Loucy (cell line): Measurements from ENCODE around the gene KRTAP2-4.
A peak's percentile ranks its signal among the peaks of the same experiment; 100 is the strongest.
"Not testable (repeated sequence)": the region's sequence is repeated elsewhere in the genome, so short reads cannot be mapped to it uniquely, and the experiment has no call there.

Experiments used
- H2AFZ ChIP-seq: fragments of 200-600 bp; sonication (generic); 2 replicates; pipeline ENCODE4 v1.6.0; 2016; ENCODE audit warnings: antibody characterized with exemption, mild to moderate bottlenecking, low read length, moderate library complexity
- H3F3A ChIP-seq: fragments of 200-600 bp; 2 replicates; pipeline ENCODE4 v1.6.0; 2016; ENCODE audit warnings: antibody characterized with exemption, low read depth, mild to moderate bottlenecking
- H3K27me3 ChIP-seq: fragments of 200-600 bp; sonication (generic); 2 replicates; pipeline ENCODE4 v1.6.1; 2014; ENCODE audit warnings: low read length, mild to moderate bottlenecking; ENCODE audit not compliant: insufficient read depth, poor library complexity, severe bottlenecking
- H3K36me3 ChIP-seq: fragments of 200-600 bp; sonication (generic); 2 replicates; pipeline ENCODE4 v1.6.1; 2016; ENCODE audit warnings: low read length; ENCODE audit not compliant: insufficient read depth
- H3K4me1 ChIP-seq: fragments of 200-600 bp; sonication (generic); 2 replicates; pipeline ENCODE4 v1.5.1; 2014; ENCODE audit warnings: low read length, mild to moderate bottlenecking; ENCODE audit not compliant: insufficient read depth, poor library complexity, severe bottlenecking
- H3K4me2 ChIP-seq: fragments of 200-600 bp; sonication (generic); 2 replicates; pipeline ENCODE4 v1.6.0; 2014; ENCODE audit warnings: antibody characterized with exemption, low read length, low read depth, mild to moderate bottlenecking; ENCODE audit not compliant: poor library complexity, severe bottlenecking
- H3K4me3 ChIP-seq: fragments of 200-600 bp; sonication (generic); 2 replicates; pipeline ENCODE4 v1.5.1; 2014; ENCODE audit warnings: low read length, mild to moderate bottlenecking, mixed read lengths; ENCODE audit not compliant: poor library complexity, severe bottlenecking
- H3K79me2 ChIP-seq: fragments of 200-600 bp; sonication (generic); 2 replicates; pipeline ENCODE4 v1.6.1; 2014; ENCODE audit warnings: low read length; ENCODE audit not compliant: insufficient read depth
- H3K9ac ChIP-seq: fragments of 200-600 bp; sonication (generic); 2 replicates; pipeline ENCODE4 v1.6.0; 2014; ENCODE audit warnings: mild to moderate bottlenecking, low read depth, low read length, moderate library complexity; ENCODE audit not compliant: poor library complexity, severe bottlenecking
- H3K9me2 ChIP-seq: fragments of 200-600 bp; sonication (generic); replicated peaks from 2 replicates; pipeline ENCODE4 v1.6.1; 2016; ENCODE audit warnings: low read depth, low read length, mixed read lengths
- H3K9me3 ChIP-seq: fragments of 200-600 bp; sonication (generic); 2 replicates; pipeline ENCODE4 v1.6.1; 2014; ENCODE audit warnings: mild to moderate bottlenecking, antibody characterized with exemption, low read length, low read depth; ENCODE audit not compliant: insufficient read depth
- H4K20me1 ChIP-seq: fragments of 200-600 bp; sonication (generic); 2 replicates; pipeline ENCODE4 v1.6.0; 2014; ENCODE audit warnings: antibody characterized with exemption, low read length, mild to moderate bottlenecking; ENCODE audit not compliant: insufficient read depth, poor library complexity, severe bottlenecking
- EZH2phosphoT487 ChIP-seq: fragments of 200-600 bp; IDR thresholded peaks from 2 replicates; pipeline ENCODE4 v1.6.1; 2018; ENCODE audit warnings: antibody characterized with exemption, mild to moderate bottlenecking, moderate library complexity, borderline replicate concordance
- TF ChIP-seq, protein P1 (sequence below): fragments of 200-600 bp; sonication (generic); conservative IDR thresholded peaks from 2 replicates; pipeline ENCODE4 v1.5.1; 2014; ENCODE audit warnings: mild to moderate bottlenecking, antibody characterized with exemption, low read length

KRTAP2-4 gene

DNA sequence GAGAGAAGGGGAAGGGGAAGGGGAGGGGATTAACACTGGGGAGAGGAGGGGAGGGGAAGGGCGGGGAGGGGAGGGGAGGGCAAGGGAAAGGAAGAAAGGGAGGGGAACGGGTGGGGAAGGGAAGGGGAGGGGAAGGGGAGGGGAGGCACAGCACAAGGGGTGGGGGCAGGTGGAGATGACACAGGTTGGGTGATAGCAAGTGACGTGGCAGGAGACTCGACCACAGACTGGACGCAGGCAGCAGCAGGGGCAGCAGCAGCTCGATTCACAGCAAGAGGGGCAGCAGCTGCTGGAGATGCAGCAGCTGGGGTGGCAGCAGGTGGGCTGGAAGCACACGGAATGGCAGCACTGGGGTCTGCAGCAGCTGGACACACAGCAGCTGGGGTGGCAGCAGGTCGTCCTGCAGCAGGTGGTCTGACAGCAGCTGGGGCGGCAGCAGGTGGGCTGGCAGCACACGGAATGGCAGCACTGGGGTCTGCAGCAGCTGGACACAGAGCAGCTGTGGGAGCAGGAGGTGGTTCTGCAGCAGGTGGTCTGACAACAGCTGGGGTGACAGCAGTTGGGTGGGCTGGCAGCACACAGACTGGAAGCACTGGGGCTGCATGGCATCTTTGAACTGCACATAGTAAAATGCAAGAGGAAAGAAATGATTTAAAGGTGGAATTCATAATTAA is 36.0 kb upstream of the KRTAP2-4 start, which contains the start of gene KRTAP4-16:
KRTAP4-16 (minus strand) TSS at position 624 of the 674 bp plus-strand sequence; CDS start at position 624, 0 bp downstream.
- Histone ChIP-seq H3K36me3 (no peaks in the 10 kb centered on the region), H3K4me3 (no peak within 1 kb of the TSS), H3K9me2 (no peaks in the 10 kb centered on the region), H3K4me1 (peaks cover 24% of the 10 kb centered on the region), H3K27me3 (no peaks in the 10 kb centered on the region), H3K9me3 (no peaks in the 10 kb centered on the region), H4K20me1 (no peaks in the 10 kb centered on the region), H3F3A (no peaks in the 10 kb centered on the region), H3K9ac (no peak within 1 kb of the TSS), H3K4me2 (no peak within 1 kb of the TSS), H3K79me2 (no peaks in the 10 kb centered on the region), H2AFZ (no peak within 1 kb of the TSS)
- TF ChIP-seq, protein P1, sequence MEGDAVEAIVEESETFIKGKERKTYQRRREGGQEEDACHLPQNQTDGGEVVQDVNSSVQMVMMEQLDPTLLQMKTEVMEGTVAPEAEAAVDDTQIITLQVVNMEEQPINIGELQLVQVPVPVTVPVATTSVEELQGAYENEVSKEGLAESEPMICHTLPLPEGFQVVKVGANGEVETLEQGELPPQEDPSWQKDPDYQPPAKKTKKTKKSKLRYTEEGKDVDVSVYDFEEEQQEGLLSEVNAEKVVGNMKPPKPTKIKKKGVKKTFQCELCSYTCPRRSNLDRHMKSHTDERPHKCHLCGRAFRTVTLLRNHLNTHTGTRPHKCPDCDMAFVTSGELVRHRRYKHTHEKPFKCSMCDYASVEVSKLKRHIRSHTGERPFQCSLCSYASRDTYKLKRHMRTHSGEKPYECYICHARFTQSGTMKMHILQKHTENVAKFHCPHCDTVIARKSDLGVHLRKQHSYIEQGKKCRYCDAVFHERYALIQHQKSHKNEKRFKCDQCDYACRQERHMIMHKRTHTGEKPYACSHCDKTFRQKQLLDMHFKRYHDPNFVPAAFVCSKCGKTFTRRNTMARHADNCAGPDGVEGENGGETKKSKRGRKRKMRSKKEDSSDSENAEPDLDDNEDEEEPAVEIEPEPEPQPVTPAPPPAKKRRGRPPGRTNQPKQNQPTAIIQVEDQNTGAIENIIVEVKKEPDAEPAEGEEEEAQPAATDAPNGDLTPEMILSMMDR = no peak
- no peak for TF ChIP-seq EZH2phosphoT487

DNA sequence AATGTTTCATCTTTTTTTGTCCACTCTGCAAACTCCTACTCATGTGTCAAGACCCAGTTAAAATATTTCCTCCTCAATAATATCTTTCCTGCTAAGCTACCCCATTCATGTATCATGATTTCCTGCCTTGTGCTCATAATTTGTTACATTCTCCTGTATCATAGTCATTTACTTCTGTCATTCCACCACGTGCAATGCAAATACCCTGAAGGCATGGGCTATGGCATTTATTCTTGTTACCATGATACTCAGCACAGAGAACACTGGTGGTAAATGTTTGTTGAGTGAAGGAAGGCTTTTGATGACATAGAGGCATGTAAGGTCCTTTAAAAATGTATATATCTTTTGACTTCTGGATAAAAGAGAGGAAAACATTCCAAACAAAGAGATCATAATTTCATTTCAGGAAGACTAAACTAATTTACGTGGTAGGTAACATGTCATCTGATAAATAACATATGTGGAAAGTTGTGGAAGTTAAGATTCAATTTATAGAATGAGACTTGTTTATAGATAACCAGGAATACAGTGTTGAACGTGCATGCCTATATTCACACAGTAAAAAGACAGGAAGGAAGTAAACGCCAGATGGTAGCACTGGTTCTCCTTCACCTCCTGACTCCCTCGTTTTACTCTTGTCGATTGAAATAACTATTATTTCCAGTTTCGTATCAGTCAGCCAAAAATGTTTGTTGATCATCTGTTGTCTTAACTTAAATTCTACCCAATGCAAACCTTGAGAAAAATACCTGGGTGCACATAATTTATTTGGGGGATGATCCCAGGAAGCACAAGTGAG is 34.2 kb upstream of the KRTAP2-4 start:
- H3K4me3 ChIP-seq = peak overlapping the region; percentile 61
- not testable (repeated sequence) for H2AFZ ChIP-seq, H3K9me3 ChIP-seq, H3K27me3 ChIP-seq, H3K36me3 ChIP-seq, H3F3A ChIP-seq, H3K79me2 ChIP-seq, H3K9me2 ChIP-seq, H4K20me1 ChIP-seq
- peak overlapping the region; percentile 78 for H3K4me2 ChIP-seq
- H3K4me1 ChIP-seq = peaks cover 24% of the 10 kb centered on the region
- peak overlapping the region; percentile 12 for H3K9ac ChIP-seq

DNA sequence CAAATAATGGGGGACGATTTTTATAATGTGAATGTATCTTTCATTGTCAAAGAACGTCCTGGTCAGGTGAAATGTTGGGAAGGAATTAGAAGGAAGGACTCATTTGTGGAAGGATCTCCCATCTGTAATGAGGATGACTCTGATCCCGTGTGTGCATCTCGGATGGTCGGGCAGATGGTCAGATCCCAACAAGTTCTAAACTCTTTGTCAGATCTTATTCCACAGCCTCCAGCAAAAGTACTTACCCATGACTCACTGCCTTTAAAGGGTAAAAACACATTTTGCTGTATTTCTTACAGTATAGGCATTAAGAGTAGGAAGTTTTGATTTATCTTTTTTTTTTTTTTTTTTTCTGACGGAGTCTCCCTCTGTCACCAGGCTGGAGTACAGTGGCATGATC is 32.8 kb upstream of the KRTAP2-4 start:
- H3K79me2 ChIP-seq = no peaks in the 10 kb centered on the region
- H3K9me2 ChIP-seq = no peaks in the 10 kb centered on the region
- H2AFZ ChIP-seq = no peak overlapping the region
- H3K4me3 ChIP-seq = no peak overlapping the region
- no peaks in the 10 kb centered on the region for H3K9me3 ChIP-seq
- H3K4me1 ChIP-seq = peaks cover 24% of the 10 kb centered on the region
- no peak for TF ChIP-seq EZH2phosphoT487
- TF ChIP-seq, protein P1 = no peak
- H3F3A ChIP-seq = no peaks in the 10 kb centered on the region
- H3K27me3 ChIP-seq = no peaks in the 10 kb centered on the region
- H3K4me2 ChIP-seq = no peak overlapping the region
- no peak overlapping the region for H3K9ac ChIP-seq
- no peaks in the 10 kb centered on the region for H3K36me3 ChIP-seq
- no peaks in the 10 kb centered on the region for H4K20me1 ChIP-seq
